ENCODE results near the gene DAAM1. TPM values are rescaled to one million over a fixed set of nuclear protein-coding genes. Genes with fewer than 3 reads are reported as not detected.

The DAAM1 gene
- total RNA-seq, 1 donor from 2014 or later, result 16.5 TPM

- no peak overlapping the region for H3K4me3 ChIP-seq (ENCODE audit: low read depth, low read length)
- no peaks in the 10 kb centered on the region for H3K36me3 ChIP-seq (ENCODE audit: control insufficient read depth, insufficient read depth, low read length)
- TF ChIP-seq CTCF (IDR thresholded peaks at IDR 0.05; ENCODE audit: insufficient read depth, low read length, poor library complexity, severe bottlenecking), result no peak
- no peak for DNase-seq (ENCODE audit: low read depth)
- H3K27me3 ChIP-seq (ENCODE audit: control insufficient read depth, insufficient read depth, low read length), result peaks cover 3% of the 10 kb centered on the region
Observed at GRCh38 chr14:59187118-59187517, 1.3 kb upstream of the DAAM1 start.

GRCh38 chr14:59187802-59188460 is 536 bp upstream of the DAAM1 start:
- Histone ChIP-seq H3K36me3 (ENCODE audit: control insufficient read depth, insufficient read depth, low read length) (no peaks in the 10 kb centered on the region), H3K27me3 (ENCODE audit: control insufficient read depth, insufficient read depth, low read length) (peaks cover 3% of the 10 kb centered on the region), H3K4me3 (ENCODE audit: low read depth, low read length) (peak overlapping the region; percentile 88)
- no peak for TF ChIP-seq CTCF (IDR thresholded peaks at IDR 0.05; ENCODE audit: insufficient read depth, low read length, poor library complexity, severe bottlenecking)
- no peak for DNase-seq (ENCODE audit: low read depth)

- peaks cover 3% of the 10 kb centered on the region for H3K27me3 ChIP-seq (ENCODE audit: control insufficient read depth, insufficient read depth, low read length)
- no peaks in the 10 kb centered on the region for H3K36me3 ChIP-seq (ENCODE audit: control insufficient read depth, insufficient read depth, low read length)
- no peak for DNase-seq (ENCODE audit: low read depth)
- peak overlapping the region; percentile 88 for H3K4me3 ChIP-seq (ENCODE audit: low read depth, low read length)
- TF ChIP-seq CTCF (IDR thresholded peaks at IDR 0.05; ENCODE audit: insufficient read depth, low read length, poor library complexity, severe bottlenecking), result no peak
Observed at GRCh38 chr14:59189091-59189785, 771 bp downstream of the DAAM1 start.

- Histone ChIP-seq H3K4me3 (ENCODE audit: low read depth, low read length) (peak overlapping the region; percentile 88), H3K27me3 (ENCODE audit: control insufficient read depth, insufficient read depth, low read length) (no peaks in the 10 kb centered on the region), H3K36me3 (ENCODE audit: control insufficient read depth, insufficient read depth, low read length) (no peaks in the 10 kb centered on the region)
- TF ChIP-seq CTCF (IDR thresholded peaks at IDR 0.05; ENCODE audit: insufficient read depth, low read length, poor library complexity, severe bottlenecking), result no peak
- DNase-seq (ENCODE audit: low read depth), result peak; percentile 80
Observed at GRCh38 chr14:59189786-59190368, 1.4 kb downstream of the DAAM1 start.

GRCh38 chr14:59190372-59190771 is 1.9 kb downstream of the DAAM1 start:
- DNase-seq (ENCODE audit: low read depth), result no peak

More at GRCh38 chr14:59190372-59190771, 1.9 kb downstream of the DAAM1 start:
- Histone ChIP-seq H3K4me3 (ENCODE audit: low read depth, low read length) (peak overlapping the region; percentile 88), H3K36me3 (ENCODE audit: control insufficient read depth, insufficient read depth, low read length) (no peaks in the 10 kb centered on the region), H3K27me3 (ENCODE audit: control insufficient read depth, insufficient read depth, low read length) (no peaks in the 10 kb centered on the region)
- no peak for TF ChIP-seq CTCF (IDR thresholded peaks at IDR 0.05; ENCODE audit: insufficient read depth, low read length, poor library complexity, severe bottlenecking)

All from kidney epithelial cell (primary cell).